HG03432 (cell line): ENCODE measurements around the gene NACC2.

Experiments
- ATAC-seq: cut with Tn5 transposase; IDR thresholded peaks from one replicate; pipeline ENCODE4 v1.9.1; 2021; ENCODE audit warnings: mild to moderate bottlenecking, moderate library complexity; ENCODE audit not compliant: unreplicated experiment

Gene NACC2

DNA sequence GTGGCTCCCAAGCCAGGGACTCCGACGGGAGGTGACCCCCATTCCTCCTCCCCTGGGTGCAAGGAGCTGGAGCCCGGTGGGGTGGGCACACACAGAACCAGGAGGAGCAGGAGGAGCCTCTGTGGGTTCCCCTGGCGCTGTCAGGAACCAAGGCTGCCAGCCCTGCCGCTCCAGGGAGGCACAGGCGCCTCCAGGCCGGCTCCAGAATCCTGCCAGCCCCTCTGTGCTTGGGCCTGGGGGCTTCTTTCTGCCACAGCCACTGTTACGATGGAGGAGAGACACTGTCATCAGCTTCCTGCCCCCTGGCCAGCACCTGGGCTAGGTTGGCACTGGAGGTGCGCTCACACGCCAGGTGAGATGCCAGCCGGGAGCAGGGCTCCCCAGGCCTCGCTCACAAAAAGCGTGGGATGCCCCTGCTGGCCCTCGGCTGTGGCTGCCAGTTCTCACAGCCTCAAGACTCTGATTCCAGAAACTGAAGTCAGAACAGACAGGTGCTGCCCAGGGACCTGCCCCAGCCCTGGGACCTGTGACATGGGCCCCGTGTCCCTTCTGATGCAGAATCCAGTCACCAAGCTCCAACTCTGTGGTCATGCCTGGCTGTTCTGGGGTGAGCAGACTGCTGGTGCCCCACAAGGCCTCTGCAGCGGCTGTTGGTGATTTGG lies 96.5 kb downstream of the NACC2 start:
- no peak for ATAC-seq

DNA sequence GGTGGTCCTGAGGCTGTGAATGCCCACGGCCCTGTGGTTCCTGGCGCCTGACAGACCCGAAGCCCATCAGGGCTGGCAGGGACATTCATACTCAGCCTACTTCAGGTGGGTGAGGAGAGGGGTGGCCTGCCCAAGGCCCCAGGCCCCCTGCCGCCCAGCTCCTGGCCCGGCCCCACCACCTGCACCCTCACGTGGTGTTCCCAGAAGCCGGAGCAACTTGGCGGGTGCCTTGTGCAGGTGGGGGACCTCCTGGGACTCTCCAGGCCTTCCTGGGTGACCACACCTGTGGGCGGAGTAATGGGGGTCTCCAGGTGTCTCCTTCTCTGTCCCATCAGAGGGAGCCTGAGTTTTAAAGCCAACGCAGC lies 97.1 kb downstream of the NACC2 start:
- no peak for ATAC-seq

DNA sequence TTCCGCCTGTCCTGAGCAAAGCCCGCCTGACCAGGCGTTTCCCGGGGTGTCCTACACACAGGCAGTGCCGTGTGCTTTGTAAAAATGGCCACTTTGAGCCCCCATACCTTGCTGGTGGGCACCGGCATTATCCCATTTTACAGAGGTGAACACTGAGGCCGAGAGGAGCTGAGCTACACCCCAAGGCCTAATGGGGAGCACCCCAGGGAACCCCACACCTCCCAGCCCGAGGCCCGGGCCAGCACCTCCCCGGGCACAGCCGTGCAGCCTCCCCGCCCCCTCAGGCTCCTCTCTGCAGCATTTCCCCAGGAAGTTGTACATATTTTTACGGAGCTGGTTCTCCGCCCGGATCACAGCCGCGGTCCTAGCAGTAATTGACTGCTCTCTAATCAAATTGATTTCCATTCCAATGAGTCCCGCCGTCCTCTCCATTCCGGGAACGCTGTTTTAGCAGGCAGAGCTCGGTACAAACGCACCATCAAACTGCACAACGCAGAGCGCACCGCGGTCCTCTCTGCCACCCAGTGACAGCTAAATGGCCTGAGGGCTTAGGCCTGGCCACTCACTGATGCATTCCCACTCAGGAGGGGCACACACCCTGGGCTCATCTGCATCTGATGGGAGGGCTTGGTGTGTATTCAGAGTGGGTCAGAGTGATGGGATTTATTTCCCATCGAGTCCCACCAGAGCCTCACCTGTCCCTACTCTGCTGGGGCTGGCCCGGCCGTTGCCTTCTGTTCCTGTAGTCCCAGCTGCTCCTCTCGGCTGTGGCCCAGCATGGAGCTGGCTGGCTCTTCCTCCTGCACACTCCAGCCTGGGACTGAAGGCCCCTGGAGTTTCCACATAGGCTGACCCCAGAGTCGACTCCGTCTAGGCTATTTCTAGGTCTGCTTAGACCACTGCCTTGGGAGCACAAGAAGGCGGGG lies 97.7 kb downstream of the NACC2 start:
- no peak for ATAC-seq

DNA sequence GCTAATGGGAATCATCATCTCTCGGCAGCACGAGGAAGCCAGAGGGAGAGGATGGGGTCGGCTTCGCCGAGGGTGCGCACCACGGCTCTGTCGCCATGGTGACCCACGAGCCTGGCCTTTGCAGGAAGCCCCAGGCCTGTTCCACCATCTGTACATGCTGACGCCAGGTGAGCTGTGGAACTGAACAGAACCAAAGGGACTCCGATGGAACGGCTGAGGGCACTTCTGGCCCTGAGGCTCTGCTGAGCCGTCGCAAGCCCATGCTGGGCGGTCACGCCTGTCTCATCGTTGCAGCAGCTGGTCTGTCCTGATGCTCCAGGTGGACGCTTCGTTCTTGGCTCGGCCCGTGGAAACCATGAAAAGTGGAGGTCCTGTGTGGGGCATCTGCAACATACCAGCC lies 99.3 kb downstream of the NACC2 start:
- no peak for ATAC-seq

DNA sequence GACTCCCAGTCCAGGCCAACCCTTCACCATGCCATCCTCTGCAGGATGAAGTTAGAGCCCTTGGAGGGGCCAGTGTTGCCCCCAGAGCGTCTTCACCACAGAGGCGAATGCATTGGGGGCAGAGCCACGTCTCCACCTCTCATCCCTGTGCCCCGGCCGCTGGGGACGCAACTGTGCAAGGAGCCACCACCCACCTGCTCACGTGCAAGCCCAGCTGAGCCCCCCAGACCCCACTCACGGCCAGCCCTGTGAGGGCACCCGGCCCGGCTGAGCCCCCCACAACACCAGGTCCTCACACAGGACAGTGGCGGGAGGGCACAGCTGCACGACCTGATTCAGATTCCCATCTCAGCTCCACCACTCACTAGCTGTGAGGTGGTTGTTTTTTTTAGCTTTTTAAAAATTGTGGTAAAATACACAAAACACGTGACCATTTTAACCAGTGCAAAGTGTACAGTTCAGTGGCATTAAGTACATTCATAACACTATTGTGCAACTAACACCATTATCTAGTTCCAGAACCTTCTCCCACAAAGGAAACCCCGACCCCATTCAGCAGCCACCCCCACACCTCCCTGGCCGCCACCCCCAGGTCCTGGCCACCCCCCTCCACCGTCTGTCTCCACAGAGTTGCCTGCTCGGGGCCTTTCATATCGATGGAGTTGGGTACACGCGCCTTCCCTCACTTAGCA lies 100.4 kb downstream of the NACC2 start:
- no peak for ATAC-seq

DNA sequence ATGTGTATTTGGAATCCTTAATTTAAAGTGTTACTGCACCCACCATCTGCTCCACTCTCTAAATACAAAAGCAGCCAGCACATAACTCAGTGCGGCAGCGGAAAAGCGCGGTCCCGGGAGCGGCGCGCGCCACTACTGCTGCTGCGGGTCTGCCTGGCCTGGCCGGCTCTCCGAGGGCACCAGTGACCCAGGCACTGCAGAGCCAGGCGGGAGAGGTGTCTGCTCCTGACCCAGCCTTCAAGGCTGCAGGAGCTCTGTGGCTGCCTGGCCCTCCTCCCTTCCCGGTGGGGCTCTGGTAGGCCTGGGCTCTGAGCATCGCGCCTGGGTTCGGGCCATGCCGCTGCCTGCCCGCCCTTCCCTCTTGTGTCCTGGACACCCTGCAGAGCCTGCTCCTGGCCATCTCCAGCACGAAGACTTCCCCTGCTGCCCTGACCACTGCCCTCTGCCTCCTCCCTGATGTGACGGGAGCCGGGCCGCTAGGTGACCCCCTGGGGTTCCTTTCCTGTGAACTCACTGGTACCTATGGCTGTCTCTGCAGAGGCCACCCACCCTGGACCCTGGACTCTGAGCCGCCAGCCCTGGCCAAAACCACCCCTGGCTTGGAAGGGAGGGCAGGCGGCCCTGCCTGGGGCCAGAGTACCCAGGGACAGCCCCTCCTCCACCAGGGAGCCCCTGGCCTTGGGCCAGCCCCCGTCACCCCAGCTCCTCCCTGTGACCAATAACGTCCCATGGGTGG lies 101.2 kb downstream of the NACC2 start:
- ATAC-seq, result no peak

DNA sequence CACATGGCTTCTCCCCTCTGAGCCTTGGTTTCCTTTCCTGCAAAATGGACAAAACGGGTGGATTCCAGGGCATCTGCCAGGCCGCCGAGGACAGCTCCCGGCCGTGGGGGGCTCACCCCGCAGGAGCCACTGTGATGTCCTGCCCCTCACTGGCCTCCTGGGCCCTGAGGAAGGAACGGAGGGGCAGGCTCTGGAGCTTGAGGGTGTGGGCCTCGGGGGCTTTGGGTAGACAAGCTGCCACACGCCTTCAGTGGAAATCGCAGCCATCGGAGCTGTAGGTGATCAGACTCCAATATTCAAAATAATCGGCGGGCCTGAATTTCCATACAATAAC lies 101.7 kb downstream of the NACC2 start:
- ATAC-seq, result no peak

DNA sequence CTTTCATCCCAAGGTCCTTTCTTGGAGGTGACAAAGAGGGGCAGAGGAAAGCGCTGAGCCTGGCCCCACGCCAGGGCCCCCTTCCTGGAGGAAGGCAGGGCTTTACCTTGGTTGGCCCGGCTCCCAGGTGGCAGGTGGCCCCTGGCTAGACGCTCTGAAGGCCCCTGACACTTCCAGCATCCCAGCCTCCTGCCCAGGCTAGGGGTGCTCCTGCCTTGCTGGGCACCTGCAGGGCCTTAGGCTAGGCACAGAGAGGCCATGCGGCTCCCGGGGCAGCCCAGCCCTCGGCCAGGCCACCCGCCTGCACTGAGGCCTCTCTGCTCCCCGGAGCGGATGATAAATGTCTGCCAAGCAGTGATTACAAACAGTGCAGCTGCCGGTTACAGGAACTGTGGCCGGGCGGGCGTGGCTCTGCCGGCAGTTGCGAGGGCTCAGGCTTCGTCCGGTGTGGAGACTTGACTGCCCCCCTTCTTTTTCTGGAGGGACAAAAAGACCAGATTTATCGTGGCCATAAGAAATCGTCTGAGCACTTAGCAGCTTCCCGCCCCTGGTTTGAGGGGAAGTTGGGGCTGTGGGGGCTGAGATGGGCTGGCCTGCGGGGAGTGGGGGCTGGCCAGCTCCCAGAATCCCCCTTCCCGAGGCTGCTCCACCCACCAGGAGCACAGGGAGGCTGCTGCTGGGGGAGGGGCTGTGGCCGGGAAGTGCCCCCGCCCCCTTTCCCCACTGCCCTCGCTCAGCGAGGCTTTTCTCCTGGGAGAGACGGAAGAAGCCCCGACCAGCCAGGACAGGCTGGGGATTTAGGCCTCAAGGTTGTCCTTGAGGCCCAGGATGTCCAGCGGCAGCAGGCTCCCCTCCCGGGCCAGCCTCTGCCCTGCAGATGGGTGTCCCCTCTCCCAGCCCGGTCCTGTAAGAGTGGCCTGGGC lies 102.3 kb downstream of the NACC2 start:
- no peak for ATAC-seq

DNA sequence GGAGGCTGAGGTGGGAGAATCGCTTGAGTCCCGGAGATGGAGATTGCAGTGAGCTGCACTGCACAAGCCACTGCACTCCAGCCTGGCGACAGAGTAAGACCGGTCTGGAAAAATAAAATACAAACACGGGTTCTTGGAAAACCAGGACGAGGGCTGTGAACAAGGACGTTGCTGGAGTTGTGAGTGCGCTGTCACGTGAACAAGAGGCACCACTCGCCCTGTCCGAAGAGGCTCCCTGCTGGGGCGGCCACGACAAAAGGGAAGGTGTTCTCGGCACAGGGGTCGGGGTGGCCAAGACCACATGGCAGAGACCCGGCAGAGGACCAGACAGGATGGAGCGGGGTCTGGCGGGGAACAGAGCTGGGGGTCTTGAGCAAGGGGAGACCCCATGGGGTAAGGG lies 103.3 kb downstream of the NACC2 start:
- ATAC-seq, result no peak

DNA sequence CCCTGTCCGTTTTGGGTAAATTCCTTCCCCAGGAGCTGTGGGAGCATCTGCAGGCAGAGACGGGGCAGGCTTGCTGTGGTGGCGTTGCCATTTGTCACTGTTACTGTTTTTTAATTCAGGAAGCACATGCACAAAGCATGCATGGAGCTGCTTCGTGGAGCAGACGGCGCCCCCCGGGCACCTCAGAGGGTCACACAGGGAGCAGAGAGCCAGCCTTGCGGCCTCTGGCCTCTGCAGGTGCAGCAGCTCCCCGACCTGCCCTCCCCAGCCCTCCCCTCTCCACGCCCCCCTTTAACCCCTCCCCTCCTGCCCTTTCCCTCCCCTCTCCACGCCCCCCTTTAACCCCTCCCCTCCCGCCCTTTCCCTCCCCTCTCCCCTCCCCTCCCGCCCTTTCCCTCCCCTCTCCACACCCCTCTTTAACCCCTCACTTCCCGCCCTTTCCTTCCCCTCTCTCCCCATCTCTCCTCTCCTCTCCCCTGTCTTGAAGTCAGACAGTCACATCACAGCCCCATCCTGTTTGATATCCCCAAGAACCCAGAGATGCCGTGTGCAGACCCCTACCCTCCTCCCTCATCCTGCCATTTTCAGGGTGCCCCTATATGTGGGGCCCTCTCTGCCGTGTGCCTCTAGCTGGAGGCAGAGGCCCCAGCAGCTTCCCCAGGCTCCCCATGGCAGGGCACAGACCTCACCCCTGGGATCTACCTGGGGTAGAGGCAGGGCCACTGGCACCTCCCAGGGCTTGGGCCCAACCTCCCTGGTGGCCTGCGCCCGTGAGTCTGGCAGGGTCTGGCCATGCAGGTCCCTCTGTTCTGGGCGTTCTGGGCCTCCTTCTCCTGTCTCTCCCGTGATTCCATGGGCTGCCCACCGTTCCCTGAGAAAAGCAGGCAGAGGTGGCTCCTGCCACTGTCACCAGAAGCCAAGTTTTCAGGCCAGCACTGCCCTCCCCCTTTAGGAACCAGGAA lies 104.3 kb downstream of the NACC2 start:
- ATAC-seq, result no peak

DNA sequence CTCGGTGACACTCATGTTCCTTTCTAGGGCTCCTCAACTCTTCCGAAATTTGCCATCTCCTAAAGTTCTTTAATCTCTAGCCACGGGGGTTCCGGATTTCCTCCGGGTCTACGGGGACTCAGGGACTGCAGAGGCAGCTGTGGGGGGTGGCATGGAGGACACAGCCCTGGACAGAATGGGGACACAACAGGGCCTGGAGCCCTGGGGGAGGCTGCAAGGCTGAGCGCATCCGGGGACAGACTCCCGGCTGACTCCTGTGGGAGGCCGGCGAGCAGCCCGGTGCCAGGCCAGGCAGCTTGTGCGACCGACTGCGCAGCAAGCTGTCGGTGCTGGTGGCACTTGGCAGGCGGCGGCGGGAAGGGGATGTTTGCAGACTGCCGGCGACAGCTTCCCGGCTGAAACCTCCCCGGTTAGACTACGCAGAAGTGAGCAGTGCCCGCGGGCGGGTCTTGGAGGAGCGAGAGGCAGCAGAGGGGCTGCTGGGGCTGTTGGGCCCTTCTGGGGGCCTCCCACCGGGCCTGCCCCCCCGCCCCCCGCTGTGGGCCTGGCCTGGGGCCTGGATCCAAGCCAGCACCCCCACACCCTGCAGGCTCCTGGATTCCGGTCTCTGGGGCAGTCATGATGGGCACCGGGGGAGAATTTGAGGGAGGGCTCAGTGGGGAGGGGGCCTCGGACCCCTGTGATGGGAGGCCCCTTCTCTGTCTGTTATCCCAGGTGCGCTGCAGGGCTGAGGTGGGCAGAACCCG lies 105.2 kb downstream of the NACC2 start:
- no peak for ATAC-seq

DNA sequence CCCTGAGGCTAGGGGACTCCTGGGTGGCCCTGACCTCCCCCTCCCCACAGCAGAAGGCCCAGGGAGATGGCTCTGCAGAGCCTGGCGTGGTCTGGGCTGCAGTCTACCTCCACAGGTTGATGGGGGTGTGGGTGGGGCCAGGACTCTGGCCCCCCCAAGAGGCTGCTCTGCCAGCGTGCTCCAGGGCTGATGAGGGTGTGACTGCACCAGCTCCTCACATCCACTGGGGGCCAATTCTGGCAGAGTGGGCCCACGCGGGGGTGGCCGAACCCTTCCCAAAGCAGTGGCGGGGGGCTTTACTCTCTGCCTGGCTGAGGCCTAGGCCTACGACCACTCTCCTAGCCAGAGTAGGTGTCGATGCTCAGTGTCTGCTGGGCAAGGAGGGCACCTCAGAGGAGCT lies 105.9 kb downstream of the NACC2 start:
- no peak for ATAC-seq

DNA sequence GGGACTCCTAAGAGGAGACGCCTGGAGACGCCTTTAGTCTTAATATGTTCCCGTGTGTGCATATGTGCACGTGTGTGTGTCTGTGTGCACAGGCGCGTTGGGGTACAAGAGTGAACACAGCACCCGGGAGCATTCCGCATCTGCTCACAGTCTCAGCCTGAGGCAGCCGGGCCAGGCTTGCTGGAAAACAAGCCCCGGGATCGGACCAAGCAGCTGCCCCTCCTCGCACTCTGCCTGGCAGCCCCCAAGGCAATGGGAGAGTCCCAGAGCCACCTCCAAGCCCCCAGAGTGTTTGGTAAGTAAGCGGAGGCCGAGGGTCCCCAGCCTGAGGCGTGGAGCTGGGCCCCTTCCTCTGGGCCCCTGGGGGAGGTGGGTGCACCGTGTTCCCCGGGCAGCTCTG lies 106.6 kb downstream of the NACC2 start:
- no peak for ATAC-seq

DNA sequence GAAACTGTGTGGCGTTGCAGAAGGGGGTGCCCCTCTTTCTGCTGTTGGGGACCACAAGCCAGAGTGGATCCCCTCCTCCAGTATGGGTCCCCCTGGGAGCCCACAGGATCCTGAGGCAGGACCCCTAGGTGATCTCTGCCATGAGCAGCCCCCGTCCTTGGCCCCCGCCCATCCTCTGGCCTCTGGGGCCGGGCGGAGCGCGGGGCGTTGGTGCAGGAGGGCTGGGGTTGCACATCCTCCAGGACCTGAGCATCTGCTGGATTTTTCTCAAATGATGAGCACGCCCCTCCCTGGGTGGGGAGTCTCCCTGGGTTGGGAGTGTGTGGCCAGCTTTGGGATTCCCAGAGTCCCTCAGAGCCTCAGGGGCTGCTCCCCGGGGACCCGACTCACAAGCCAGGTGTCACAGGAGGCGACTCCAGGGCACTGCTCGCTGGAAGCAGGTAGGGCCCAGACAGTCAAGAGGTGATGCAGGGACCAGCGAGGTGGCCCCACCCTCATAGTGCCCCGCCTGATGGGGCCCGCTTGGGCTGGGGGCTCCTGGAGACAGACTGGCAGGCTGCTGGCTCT lies 107.2 kb downstream of the NACC2 start:
- ATAC-seq, result no peak

DNA sequence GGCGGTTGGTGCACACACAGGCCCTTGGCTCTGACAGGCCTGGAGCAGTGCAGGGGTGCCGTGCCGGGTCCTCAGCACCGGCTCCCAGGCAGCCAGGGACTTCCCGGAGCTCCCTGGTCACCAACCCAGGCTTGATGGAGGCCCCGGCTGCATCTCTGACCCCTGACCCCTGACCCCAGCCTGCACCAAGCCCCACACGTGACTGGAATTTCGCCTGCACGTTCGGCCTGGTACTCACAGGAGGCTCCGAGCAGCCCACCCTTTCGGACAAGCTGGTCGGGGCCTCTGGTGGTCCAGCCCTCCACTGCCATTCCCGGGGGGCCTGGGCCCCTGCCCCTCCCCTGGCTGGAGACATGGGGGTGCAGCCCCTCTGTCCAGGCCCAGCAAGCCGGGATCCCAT lies 108.5 kb downstream of the NACC2 start:
- ATAC-seq, result no peak

DNA sequence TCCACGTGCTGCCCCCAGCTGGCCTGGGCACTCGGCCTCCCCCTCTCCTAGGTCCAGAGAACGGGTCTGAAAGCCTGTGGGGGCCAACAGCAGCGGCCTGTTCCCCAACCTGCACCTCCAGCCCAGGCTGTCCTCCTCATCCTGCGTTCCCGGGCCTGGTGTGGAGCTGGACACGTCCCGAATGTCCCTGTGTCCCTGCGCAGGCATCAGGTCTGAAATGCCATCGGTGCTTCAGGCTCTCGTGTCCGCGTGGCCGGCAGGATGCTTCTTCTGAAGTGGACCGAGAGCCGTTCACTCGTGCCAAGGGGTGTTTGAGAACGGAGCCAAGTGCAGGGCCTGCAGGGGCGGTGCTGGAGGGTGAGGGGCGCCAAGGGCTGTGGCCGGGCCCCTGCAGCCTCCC lies 109.2 kb downstream of the NACC2 start:
- ATAC-seq, result no peak

DNA sequence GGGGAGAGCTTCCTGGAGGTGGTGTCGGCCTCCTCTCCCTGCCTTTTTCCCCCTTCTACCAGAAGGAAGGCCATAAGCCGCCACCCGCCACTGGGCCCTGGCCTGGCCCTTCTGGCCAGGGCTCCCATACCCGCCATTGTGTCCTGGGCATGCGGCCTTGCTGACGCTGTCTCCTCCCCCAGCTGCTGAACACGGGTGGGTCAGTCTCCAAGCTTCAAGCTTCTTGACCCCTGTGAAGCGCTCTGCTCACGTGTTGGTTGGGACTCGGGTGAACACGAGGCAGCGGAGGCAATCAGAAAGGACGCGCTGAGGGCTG lies 109.7 kb downstream of the NACC2 start:
- no peak for ATAC-seq

DNA sequence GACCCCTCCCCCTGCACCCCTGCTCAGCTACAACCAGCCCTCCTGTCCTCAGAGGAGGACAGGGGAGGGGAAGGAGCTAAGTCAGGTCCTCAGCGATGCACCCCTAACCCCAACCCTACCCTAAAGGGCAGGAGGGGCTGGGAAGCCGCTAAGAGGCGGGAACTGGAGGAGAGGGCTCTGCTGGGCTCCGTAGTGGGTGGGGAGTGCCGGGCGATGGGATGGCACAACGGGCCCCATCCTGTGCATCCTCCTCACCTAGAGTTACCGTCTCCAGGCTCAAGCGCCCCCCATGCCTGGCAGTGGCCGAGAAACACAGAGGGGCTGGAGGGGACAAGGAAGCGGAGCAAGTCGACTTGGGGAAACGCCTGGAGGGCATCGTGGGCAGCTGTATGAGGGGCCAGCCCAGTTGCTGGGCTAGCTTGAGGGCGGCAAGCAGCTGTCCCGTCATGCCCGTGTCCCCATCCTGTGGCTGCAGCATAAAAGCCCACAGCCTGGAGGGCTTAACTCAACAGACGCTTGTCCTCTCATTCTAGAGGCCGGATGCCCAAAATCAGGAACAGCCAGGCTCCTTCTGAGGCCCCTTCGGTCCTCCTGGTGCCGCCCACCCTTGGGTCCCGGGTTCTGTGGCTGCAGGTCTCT lies 110.9 kb downstream of the NACC2 start:
- no peak for ATAC-seq
